ENCODE results near the gene COL8A1. TPM values are rescaled to one million over a fixed set of nuclear protein-coding genes. Genes with fewer than 3 reads are reported as not detected.

The COL8A1 gene
- total RNA-seq, 4 donors from 2014 or later: 10.1 to 14.1 (median 11.5) TPM

DNA sequence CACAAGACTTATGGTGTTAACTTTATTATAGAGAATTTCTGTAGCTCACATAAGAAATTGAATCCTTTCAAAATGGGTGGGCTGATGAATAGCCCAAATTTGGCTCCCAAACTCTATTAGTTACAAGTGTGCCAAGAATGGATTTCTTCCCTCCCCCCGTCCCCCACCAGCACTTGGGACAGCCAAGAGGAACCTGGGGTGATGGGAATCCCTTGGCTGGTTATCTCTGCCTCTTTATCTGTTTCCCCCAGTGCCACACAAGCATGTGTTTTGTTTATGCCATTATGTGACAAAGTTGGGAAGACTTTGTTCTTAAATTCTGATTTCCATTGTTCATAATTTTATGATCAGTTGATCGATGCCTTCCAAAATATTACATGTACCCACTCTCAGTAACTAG, 207.6 kb downstream of the COL8A1 start:
- TF ChIP-seq, protein P1, sequence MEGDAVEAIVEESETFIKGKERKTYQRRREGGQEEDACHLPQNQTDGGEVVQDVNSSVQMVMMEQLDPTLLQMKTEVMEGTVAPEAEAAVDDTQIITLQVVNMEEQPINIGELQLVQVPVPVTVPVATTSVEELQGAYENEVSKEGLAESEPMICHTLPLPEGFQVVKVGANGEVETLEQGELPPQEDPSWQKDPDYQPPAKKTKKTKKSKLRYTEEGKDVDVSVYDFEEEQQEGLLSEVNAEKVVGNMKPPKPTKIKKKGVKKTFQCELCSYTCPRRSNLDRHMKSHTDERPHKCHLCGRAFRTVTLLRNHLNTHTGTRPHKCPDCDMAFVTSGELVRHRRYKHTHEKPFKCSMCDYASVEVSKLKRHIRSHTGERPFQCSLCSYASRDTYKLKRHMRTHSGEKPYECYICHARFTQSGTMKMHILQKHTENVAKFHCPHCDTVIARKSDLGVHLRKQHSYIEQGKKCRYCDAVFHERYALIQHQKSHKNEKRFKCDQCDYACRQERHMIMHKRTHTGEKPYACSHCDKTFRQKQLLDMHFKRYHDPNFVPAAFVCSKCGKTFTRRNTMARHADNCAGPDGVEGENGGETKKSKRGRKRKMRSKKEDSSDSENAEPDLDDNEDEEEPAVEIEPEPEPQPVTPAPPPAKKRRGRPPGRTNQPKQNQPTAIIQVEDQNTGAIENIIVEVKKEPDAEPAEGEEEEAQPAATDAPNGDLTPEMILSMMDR (IDR thresholded peaks at IDR 0.05; ENCODE audit: low read depth): no peak

DNA sequence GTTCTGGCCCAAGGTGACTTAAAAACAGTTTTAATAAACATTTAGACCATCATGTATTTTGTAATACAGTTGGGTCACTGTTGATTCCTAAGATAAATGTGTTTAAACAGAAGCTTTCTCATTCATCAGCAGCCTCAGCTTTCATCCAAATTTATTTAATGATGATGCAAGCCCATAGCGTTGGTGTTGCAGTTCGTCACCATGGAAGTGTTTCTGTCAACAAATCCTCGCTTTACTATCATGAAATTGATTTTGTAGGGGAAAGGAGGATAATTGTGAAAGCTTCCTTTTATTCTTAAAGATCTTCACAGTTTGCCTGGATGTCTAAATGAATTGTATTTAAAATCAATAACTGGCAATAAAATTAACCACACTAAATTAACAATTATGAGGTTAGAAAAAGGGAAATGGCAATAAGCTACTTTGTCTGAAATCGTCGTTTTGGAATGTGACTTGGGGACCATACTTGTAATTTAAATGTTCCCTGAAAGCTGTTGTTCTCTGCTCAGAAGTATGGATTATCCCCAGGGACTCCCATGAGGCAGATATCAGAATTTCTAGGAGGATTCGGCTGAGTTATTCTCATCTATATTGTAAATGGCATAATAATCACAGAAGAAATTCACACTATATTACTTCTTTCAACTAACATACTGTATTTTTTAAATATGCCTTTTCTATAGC, 208.2 kb downstream of the COL8A1 start:
- TF ChIP-seq, protein P1 (IDR thresholded peaks at IDR 0.05; ENCODE audit: low read depth): no peak

DNA sequence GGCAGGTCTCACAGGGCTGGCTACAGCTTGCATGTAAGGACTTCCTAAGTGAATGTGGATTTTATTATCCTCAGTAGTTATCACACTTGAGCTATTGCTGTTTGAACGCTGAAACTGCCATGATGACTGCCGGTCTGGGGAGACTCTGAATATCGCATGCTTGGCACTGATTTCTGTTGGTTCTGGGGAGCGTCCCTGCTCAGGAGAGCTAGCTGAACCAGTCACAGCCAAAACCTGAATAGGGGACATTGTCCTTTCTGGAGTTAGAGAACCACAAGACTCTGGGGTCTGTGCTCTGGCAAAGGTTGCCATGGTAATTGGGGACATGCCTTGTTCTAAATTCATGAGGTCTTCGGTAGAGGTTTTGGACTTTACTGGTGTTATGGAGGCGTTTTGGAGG, 210.0 kb downstream of the COL8A1 start:
- TF ChIP-seq, protein P1 (IDR thresholded peaks at IDR 0.05; ENCODE audit: low read depth): no peak

Other genes starting within 250 kb of the COL8A1 start
- gene CMSS1, start 179.3 kb downstream of the COL8A1 start, total RNA-seq: 10 to 100 TPM in 3 of 4 donors, 1 to 10 TPM in 1; 9.9 to 32.1 (median 19.1) TPM

All from subcutaneous adipose tissue (tissue), 4 donors.